AG08396 (cell line): Measurements from ENCODE around the gene PKHD1.
"Not testable (repeated sequence)": the region's sequence is repeated elsewhere in the genome, so short reads cannot be mapped to it uniquely, and the experiment has no call there.

Experiments
- DNase-seq: peaks from one replicate; pipeline ENCODE4 v3.0.0; 2012; ENCODE audit warnings: low spot score, mixed read lengths

The PKHD1 gene

DNA sequence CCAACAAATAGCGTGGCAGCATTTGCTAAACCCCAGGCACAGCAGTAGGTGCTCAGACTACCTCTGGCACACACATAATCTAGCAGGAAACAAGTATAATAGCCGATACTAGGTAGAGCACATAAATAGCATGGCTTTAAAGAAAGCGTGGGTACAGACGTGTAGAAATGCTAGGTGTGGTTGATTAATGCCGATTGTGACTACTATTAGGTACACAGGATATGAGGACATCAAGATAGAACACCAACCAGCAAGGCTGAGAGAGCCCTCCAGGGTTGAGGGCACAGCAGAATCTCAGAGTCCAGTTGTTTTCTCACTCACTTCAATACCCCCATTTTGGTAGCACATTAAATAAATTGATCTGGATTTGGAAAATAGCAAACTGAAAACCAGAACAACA lies 100.5 kb downstream of the PKHD1 start:
- no peak for DNase-seq

GRCh38 chr6:51983564-51983963 lies 103.8 kb downstream of the PKHD1 start:
- DNase-seq, result no peak

DNA sequence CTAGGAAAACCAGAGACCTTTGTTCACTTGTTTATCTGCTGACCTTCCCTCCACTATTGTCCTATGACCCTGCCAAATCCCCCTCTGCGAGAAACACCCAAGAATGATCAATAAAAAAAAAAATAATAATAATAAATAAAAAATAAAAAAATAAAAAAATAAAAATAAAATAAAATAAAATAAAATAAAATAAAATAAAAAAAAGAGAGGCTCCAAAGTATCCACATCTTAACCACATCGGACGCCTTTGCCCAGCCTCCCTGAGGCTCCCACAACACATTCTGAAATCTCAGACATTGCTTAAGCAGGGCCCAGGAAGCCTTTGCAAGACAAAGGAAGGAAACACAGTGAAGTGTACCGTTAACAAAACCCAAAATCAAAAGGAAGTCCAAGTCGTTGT lies 104.7 kb downstream of the PKHD1 start:
- DNase-seq, result not testable (repeated sequence)

- DNase-seq, result no peak
These were observed 111.0 kb downstream of the PKHD1 start for GRCh38 chr6:51976374-51976773.

- no peak for DNase-seq
These were observed 114.8 kb downstream of the PKHD1 start for GRCh38 chr6:51972659-51973058.

- no peak for DNase-seq
These were observed 119.1 kb downstream of the PKHD1 start for GRCh38 chr6:51968265-51968664.

- no peak for DNase-seq
These were observed 122.1 kb downstream of the PKHD1 start for GRCh38 chr6:51965222-51965801.

DNA sequence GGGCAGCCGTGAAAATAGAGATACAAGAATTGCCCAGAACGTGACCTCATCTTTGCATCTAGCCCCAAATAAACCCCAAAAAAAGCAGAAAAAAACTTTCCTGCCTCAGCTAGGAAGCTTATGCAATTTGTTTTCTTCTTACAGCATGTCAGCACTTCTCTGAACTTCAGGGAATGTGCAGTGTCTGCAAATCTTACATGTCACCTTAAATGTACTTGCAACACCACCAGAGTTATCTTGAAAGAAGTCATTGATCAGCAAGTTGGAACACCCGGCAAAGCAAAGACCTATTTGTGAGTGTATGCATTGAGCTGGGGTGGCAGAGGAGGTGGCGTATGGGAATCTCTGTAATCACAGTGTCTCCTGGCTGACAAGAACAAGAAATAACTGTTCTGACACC lies 123.4 kb downstream of the PKHD1 start:
- no peak for DNase-seq

DNA sequence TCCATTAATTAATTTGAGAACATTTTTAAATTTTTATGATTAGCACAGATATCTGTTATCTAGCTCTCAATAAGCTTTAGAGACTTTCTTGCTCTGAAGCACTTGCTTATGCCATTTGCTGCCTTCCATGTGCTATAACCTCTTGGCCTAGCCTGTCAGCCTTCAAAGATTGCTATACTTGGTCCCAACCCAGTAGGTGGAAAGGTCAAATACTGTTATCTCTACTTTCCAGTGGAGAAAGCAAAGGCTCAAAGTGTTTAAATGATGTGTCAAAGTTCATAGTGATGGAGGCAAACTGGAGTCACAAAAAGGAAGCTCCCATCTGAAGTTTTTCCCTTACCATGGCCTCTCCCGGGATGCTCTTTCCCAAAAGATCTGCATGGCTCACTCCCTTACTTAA lies 125.1 kb downstream of the PKHD1 start:
- DNase-seq, result no peak

- no peak for DNase-seq
These were observed 127.0 kb downstream of the PKHD1 start for GRCh38 chr6:51960419-51960818.

DNA sequence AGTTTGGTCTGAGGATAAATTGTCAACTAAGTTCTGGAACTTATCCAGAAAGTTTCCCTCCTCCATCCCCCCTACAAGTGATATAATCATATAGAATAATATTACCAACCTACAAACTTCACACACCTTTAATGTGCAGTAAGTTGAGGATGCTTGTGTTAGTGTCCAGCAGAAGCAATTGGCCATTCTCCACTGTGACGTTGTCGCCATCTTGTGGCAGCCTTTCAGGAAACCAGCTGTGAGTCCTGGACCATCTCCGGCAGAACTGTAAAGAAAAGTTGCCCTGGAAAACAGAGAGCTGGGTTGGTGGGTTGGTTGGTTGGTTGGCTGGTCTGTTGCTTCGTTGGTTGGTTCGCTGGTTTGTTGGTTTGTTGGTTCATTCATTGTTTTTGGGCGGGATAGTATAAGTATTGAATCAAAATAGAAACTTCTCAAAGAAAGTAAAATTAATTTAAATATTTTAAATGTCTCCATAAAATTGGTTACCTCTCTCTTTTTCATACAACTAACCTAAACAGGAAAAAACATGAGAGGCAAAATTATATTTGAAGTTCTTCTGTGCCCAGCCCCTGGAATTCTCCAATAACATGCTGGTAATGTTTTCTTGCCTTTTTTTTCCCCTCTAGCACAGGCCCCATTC lies 127.5 kb downstream of the PKHD1 start:
- DNase-seq, result peak; percentile 63

GRCh38 chr6:51954681-51955080 lies 132.7 kb downstream of the PKHD1 start:
- no peak for DNase-seq

DNA sequence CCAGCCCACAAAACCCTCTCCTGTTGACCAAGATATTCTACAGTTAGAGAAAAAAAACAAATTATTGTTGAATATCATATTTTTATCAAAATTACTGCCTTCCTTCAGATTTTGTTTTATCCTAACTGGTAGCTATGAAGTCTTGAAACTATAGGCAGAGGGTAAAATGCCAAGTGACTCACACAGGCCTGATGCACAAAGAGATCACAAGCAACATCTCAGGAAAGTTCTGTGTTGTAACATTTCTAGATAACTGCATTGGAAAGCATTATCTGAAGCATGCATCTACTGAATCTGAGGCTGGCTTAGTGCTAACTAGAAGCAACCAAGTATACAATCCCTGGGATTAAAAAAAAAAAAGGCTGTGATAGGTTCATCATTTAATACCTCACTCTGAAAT lies 134.2 kb downstream of the PKHD1 start:
- DNase-seq, result no peak

- DNase-seq, result no peak
These were observed 135.5 kb downstream of the PKHD1 start for GRCh38 chr6:51951924-51952323.

GRCh38 chr6:51949526-51949925 lies 137.9 kb downstream of the PKHD1 start:
- no peak for DNase-seq

DNA sequence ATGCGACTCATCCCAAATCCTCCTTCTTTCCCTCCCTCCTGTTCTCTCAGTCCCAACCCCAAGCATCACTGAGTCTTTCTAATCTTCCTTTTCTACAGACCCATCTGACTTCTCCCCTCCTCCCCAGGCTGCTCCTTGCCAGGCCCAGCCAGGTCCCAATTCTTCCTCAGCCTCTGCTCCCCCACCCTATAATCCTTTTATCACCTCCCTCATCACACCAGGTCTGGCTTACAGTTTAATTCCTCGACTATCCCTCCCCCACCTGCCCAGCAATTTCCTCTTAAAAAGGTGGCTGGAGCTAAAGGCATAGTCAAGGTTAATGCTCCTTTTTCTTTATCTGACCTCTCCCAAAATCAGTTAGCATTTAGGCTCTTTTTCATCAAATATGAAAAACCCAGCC lies 147.7 kb downstream of the PKHD1 start:
- DNase-seq, result not testable (repeated sequence)

DNA sequence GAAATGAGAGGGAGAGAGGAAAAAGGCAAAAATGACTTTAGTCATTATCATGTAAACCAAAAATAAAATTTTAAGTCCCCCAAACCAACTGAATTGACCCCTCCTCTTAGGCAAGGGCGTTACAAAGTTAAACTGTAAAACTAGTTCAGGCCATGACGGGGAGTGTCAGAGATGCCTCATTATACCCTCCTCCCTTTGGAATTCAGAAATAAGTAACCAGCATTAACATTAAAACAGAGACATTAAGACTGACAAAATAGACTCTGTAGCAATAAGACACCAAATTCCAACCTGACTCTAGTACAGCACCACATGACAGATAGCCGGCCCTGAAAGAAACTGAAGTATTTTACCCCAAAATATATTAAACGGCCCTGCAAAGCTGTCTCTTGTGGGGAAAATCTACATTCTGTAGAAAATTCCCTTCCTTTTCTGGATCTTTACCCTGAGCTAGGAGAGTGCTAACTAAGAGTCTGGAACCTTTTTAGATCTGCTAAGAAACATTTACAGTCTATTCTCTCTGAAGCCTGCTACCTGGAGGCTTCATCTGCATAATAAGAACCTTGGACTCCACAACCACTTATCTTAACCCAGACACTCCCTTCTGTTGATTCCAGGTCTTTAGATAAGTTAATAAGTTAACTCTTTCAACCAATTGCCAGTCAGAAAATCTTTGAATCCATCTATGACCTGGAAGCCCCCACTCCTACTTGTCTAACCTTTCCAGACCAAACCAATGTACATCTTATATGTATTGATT lies 150.7 kb downstream of the PKHD1 start:
- no peak for DNase-seq

DNA sequence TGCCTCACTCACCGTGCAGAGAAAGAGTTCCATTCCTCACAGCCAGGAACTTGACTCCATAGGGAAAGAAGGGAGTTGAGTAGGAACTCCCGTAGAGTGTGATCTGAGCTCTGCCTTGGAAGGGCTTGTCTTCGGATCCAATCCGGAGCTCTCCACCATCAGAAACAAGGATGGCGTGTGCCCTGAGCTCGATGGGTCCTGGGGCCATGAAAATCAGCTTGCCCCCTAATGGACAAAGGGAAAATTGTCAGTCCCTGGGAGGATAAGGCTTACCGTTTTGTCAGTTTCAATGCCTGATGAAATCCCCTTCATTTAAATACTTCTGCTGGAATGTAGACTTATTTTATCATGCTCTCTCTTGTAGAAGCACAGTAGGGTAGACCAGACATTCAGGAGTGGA lies 153.3 kb downstream of the PKHD1 start:
- peak; percentile 6 for DNase-seq

GRCh38 chr6:51932956-51933355 lies 154.5 kb downstream of the PKHD1 start:
- no peak for DNase-seq

- DNase-seq, result no peak
These were observed 156.8 kb downstream of the PKHD1 start for GRCh38 chr6:51930602-51931001.

DNA sequence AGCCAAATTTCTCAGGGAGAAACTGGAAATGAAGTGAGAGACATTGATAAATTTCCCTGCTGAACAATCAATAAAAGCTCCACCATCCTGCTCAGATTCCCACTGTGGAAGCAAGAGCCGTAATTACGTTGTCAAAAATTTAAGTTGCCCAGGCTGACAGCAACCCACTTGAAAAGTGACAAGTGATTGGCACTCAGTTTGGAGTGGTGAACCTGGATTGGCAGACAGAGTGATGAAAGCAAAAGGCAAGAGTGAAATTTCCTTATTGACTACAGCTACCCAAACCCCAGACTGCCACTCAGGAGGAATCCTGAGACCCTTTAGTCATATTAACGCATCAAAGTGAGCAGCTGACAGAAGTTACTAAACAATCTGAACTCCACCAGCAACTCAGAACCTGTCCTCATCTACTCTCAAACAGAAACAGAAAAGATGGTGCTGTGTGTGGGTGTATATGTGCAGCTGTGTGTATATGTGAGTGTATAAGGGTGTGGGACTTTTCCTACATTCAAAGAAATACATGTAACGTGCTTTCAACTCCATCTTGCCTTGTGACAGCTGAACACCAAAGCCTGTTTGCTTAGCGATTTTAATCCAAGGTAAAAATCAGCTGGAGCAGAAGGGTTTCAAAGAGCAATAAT lies 157.4 kb downstream of the PKHD1 start:
- DNase-seq, result no peak

- no peak for DNase-seq
These were observed 159.1 kb downstream of the PKHD1 start for GRCh38 chr6:51928320-51928719.

DNA sequence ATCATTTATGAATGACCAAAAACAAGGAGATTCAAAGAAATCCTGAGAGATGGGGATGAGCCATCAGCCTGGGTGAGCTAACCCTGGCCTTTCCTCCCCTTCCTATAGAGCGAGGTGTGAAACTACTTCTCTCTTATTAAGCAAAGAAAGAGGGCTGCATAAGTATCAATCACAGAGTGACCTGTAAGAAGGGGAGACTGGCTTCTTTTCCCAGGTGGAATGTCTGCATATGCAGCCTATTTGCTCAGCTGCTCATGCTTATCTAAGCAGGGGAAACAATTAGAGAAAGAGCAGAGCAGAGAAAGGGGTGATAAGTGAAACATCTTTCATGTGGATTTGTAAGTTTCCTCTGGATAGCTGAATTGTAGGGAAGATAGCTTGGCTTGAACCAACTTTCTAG lies 160.0 kb downstream of the PKHD1 start:
- DNase-seq, result no peak
